ENCODE data around the gene KIAA0825. TPM values are rescaled to one million over a fixed set of nuclear protein-coding genes. Genes with fewer than 3 reads are reported as not detected.

KIAA0825 gene
- polyA plus RNA-seq, 1 donor from 2014 or later = 5.1 TPM

- H3K27ac ChIP-seq (ENCODE audit: low read length) = no peak overlapping the region
- H4K20me1 ChIP-seq (ENCODE audit: insufficient read depth) = no peaks in the 10 kb centered on the region
- H3K9me2 ChIP-seq (ENCODE audit: insufficient read depth, low read length) = no peaks in the 10 kb centered on the region
- no peaks in the 10 kb centered on the region for H3F3A ChIP-seq (ENCODE audit: insufficient read depth, low read length, poor library complexity, severe bottlenecking)
- no peak overlapping the region for H3K4me3 ChIP-seq (ENCODE audit: low read length)
- H2AFZ ChIP-seq (ENCODE audit: low read depth, low read length) = no peak overlapping the region
- H3K9ac ChIP-seq (ENCODE audit: low read length) = no peak overlapping the region
- H3K27me3 ChIP-seq (ENCODE audit: insufficient read depth, low read depth, low read length) = no peaks in the 10 kb centered on the region
- H3K79me2 ChIP-seq (replicated peaks; ENCODE audit: insufficient read depth, low read length) = no peaks in the 10 kb centered on the region
- H3K4me2 ChIP-seq (ENCODE audit: low read length) = no peak overlapping the region
- H3K9me3 ChIP-seq (ENCODE audit: low read length) = no peaks in the 10 kb centered on the region
- TF ChIP-seq EP300 (conservative IDR thresholded peaks at IDR 0.05; ENCODE audit: poor library complexity, severe bottlenecking) = no peak
- no peak for TF ChIP-seq MXI1 (conservative IDR thresholded peaks at IDR 0.05; ENCODE audit: poor library complexity, severe bottlenecking)
- no peak for TF ChIP-seq EZH2 (IDR thresholded peaks at IDR 0.05; ENCODE audit: borderline replicate concordance, insufficient read depth, low read length, poor library complexity, severe bottlenecking)
- TF ChIP-seq POLR2AphosphoS5 (IDR thresholded peaks at IDR 0.05) = no peak
- TF ChIP-seq RAD21 (conservative IDR thresholded peaks at IDR 0.05) = no peak
- TF ChIP-seq SMC3 (conservative IDR thresholded peaks at IDR 0.05; ENCODE audit: poor library complexity) = no peak
- TF ChIP-seq, protein P1, sequence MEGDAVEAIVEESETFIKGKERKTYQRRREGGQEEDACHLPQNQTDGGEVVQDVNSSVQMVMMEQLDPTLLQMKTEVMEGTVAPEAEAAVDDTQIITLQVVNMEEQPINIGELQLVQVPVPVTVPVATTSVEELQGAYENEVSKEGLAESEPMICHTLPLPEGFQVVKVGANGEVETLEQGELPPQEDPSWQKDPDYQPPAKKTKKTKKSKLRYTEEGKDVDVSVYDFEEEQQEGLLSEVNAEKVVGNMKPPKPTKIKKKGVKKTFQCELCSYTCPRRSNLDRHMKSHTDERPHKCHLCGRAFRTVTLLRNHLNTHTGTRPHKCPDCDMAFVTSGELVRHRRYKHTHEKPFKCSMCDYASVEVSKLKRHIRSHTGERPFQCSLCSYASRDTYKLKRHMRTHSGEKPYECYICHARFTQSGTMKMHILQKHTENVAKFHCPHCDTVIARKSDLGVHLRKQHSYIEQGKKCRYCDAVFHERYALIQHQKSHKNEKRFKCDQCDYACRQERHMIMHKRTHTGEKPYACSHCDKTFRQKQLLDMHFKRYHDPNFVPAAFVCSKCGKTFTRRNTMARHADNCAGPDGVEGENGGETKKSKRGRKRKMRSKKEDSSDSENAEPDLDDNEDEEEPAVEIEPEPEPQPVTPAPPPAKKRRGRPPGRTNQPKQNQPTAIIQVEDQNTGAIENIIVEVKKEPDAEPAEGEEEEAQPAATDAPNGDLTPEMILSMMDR (IDR thresholded peaks at IDR 0.05; ENCODE audit: poor library complexity, severe bottlenecking) = no peak
- no peak for TF ChIP-seq REST (IDR thresholded peaks at IDR 0.05; ENCODE audit: borderline replicate concordance)
- no peak for TF ChIP-seq TAF1 (IDR thresholded peaks at IDR 0.05; ENCODE audit: low read depth)
- no peaks in the 10 kb centered on the region for H3K36me3 ChIP-seq (ENCODE audit: insufficient read depth, low read length)
Observed at GRCh38 chr5:94243612-94244011, 374.8 kb downstream of the KIAA0825 start.

GRCh38 chr5:94240993-94241651 lies 377.3 kb downstream of the KIAA0825 start:
- Histone ChIP-seq H3K9me3 (ENCODE audit: low read length) (no peaks in the 10 kb centered on the region), H2AFZ (ENCODE audit: low read depth, low read length) (no peak overlapping the region), H3K9me2 (ENCODE audit: insufficient read depth, low read length) (no peaks in the 10 kb centered on the region), H3K4me3 (ENCODE audit: low read length) (no peak overlapping the region), H3K27ac (ENCODE audit: low read length) (no peak overlapping the region), H3F3A (ENCODE audit: insufficient read depth, low read length, poor library complexity, severe bottlenecking) (no peaks in the 10 kb centered on the region), H3K9ac (ENCODE audit: low read length) (no peak overlapping the region), H3K4me2 (ENCODE audit: low read length) (no peak overlapping the region), H3K27me3 (ENCODE audit: insufficient read depth, low read depth, low read length) (no peaks in the 10 kb centered on the region), H4K20me1 (ENCODE audit: insufficient read depth) (no peaks in the 10 kb centered on the region), H3K36me3 (ENCODE audit: insufficient read depth, low read length) (no peaks in the 10 kb centered on the region), H3K79me2 (replicated peaks; ENCODE audit: insufficient read depth, low read length) (no peaks in the 10 kb centered on the region)
- TF ChIP-seq REST (IDR thresholded peaks at IDR 0.05; ENCODE audit: borderline replicate concordance) (no peak), EZH2 (IDR thresholded peaks at IDR 0.05; ENCODE audit: borderline replicate concordance, insufficient read depth, low read length, poor library complexity, severe bottlenecking) (no peak)
